Smooth muscle cell (in vitro differentiated cells): ENCODE results near the gene ABCD2. TPM values are rescaled to one million over a fixed set of nuclear protein-coding genes. Genes with fewer than 3 reads are reported as not detected.
A peak's percentile ranks its signal among the peaks of the same experiment; 100 is the strongest.
"Not testable (repeated sequence)": the region's sequence is repeated elsewhere in the genome, so short reads cannot be mapped to it uniquely, and the experiment has no call there.

Source experiments
- DNase-seq: peaks from one replicate; lab custom pipeline; 2025; ENCODE audit not compliant: unreplicated experiment; lab: John Stamatoyannopoulos, UW
- H2AFZ ChIP-seq: fragments of 200-600 bp; sonication (generic); 2 replicates; pipeline ENCODE4 v1.6.0; 2016; ENCODE audit warnings: antibody characterized with exemption, low read depth, mild to moderate bottlenecking
- H3F3A ChIP-seq: fragments of 200-600 bp; sonication (generic); 2 replicates; pipeline ENCODE4 v1.6.0; 2017; ENCODE audit warnings: antibody characterized with exemption, low read depth
- H3K27ac ChIP-seq: fragments of 200-600 bp; sonication (generic); 2 replicates; pipeline ENCODE4 v1.5.1; 2016; ENCODE audit warnings: low read depth, mild to moderate bottlenecking
- H3K27me3 ChIP-seq: fragments of 200-600 bp; sonication (generic); 2 replicates; pipeline ENCODE4 v1.6.1; 2016; ENCODE audit warnings: low read depth, mild to moderate bottlenecking
- H3K36me3 ChIP-seq: fragments of 200-600 bp; sonication (generic); 2 replicates; pipeline ENCODE4 v1.5.1; 2016; ENCODE audit warnings: low read depth
- H3K4me1 ChIP-seq: fragments of 200-600 bp; sonication (generic); 2 replicates; pipeline ENCODE4 v1.5.1; 2016; ENCODE audit warnings: low read depth
- H3K4me2 ChIP-seq: fragments of 200-600 bp; sonication (generic); 2 replicates; pipeline ENCODE4 v1.6.0; 2016; ENCODE audit warnings: mild to moderate bottlenecking
- H3K4me3 ChIP-seq: fragments of 200-600 bp; sonication (generic); 2 replicates; pipeline ENCODE4 v1.5.1; 2016; ENCODE audit warnings: mild to moderate bottlenecking
- H3K79me2 ChIP-seq: fragments of 200-600 bp; sonication (generic); 2 replicates; pipeline ENCODE4 v1.6.0; 2016; ENCODE audit warnings: low read depth, mild to moderate bottlenecking
- H3K9ac ChIP-seq: fragments of 200-600 bp; sonication (generic); 2 replicates; pipeline ENCODE4 v1.6.0; 2016; ENCODE audit warnings: low read depth
- H3K9me3 ChIP-seq: fragments of 200-600 bp; sonication (generic); replicated peaks from 2 replicates; pipeline ENCODE4 v1.5.1; 2016; ENCODE audit warnings: low read depth
- H4K20me1 ChIP-seq: fragments of 200-600 bp; sonication (generic); 2 replicates; pipeline ENCODE4 v1.6.0; 2016; ENCODE audit warnings: low read depth
- CTCF ChIP-seq: fragments of 200-600 bp; sonication (generic); IDR thresholded peaks from 2 replicates; pipeline ENCODE4 v1.5.1; 2017; ENCODE audit warnings: borderline replicate concordance, mild to moderate bottlenecking, antibody characterized with exemption; ENCODE audit not compliant: insufficient read depth, poor library complexity, severe bottlenecking
- WGBS: methylation state at CpG from one replicate; pipeline ENCODE4 v1.1.7; 2016; ENCODE audit warnings: low lambda C conversion rate; 5-methylcytosine and 5-hydroxymethylcytosine counted together
- polyA plus RNA-seq: library from polyadenylated mRNA; unstranded; fragments of >200 nt; fragmentation: Nextera tagmentation; extraction: Ambion mirVana; gene quantifications from 2 replicates; pipeline ENCODE4 v1.2.1, GENCODE V29; 2016
- total RNA-seq: library from RNA; depleted of rRNA; stranded (reverse); fragments of >200 nt; gene quantifications from 2 replicates; pipeline ENCODE4 v1.2.3, GENCODE V29; 2014

ABCD2 gene
- total and polyA plus RNA-seq, 2 experiments from 2014 or later: 0.04 TPM; not detected in 1

DNA sequence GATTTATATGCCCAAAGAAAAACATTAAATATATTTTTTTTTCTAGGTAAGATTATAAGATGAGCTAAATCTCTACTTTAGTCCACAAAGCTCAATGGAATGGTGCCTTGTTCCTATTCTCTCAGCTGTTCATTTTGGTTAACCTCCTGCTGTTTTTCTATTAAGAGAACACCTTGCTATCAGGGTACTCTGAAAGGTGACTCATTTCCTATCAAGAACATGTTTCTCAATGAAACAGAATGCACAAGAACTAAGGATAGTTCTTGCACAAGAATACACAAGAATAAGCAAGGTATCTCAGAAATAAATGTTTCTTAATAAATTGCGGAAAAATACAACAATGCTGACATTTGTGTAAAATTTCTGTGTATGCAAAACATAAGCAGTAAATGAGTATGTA, 14.1 kb downstream of the ABCD2 start:
- H3K27ac ChIP-seq: no peak overlapping the region
- no peak overlapping the region for H3K4me3 ChIP-seq
- H3K79me2 ChIP-seq: no peaks in the 10 kb centered on the region
- peaks cover 9% of the 10 kb centered on the region for H3K4me1 ChIP-seq
- no peaks in the 10 kb centered on the region for H3K27me3 ChIP-seq
- DNase-seq: no peak
- TF ChIP-seq CTCF: no peak
- 97% methylated on average over 1 of the region's 1 CpG for WGBS
- no peak overlapping the region for H3K9ac ChIP-seq
- no peaks in the 10 kb centered on the region for H3K9me3 ChIP-seq
- no peaks in the 10 kb centered on the region for H4K20me1 ChIP-seq
- no peak overlapping the region for H2AFZ ChIP-seq
- H3K4me2 ChIP-seq: peak overlapping the region; percentile 43
- H3K36me3 ChIP-seq: no peaks in the 10 kb centered on the region
- H3F3A ChIP-seq: no peaks in the 10 kb centered on the region

- no peak for TF ChIP-seq CTCF
- no peaks in the 10 kb centered on the region for H3F3A ChIP-seq
- DNase-seq: no peak
- no peaks in the 10 kb centered on the region for H3K36me3 ChIP-seq
- H2AFZ ChIP-seq: no peak overlapping the region
- H4K20me1 ChIP-seq: no peaks in the 10 kb centered on the region
- no peaks in the 10 kb centered on the region for H3K9me3 ChIP-seq
- H3K27ac ChIP-seq: no peak overlapping the region
- no peaks in the 10 kb centered on the region for H3K79me2 ChIP-seq
- H3K4me2 ChIP-seq: no peak overlapping the region
- no peaks in the 10 kb centered on the region for H3K27me3 ChIP-seq
- no peak overlapping the region for H3K9ac ChIP-seq
- peaks cover 9% of the 10 kb centered on the region for H3K4me1 ChIP-seq
- H3K4me3 ChIP-seq: no peak overlapping the region
Measured at GRCh38 chr12:39603065-39603464, 16.5 kb downstream of the ABCD2 start.

- H3K4me1 ChIP-seq, DNase-seq, H3K27ac ChIP-seq, H3K9me3 ChIP-seq, H2AFZ ChIP-seq, H3K9ac ChIP-seq, H3K79me2 ChIP-seq, H3K4me3 ChIP-seq, H3K36me3 ChIP-seq, H3K27me3 ChIP-seq, H4K20me1 ChIP-seq, H3F3A ChIP-seq, H3K4me2 ChIP-seq: not testable (repeated sequence)
- WGBS: 93% methylated on average over 3 of the region's 3 CpGs
Measured at GRCh38 chr12:39601951-39602350, 17.7 kb downstream of the ABCD2 start.

DNA sequence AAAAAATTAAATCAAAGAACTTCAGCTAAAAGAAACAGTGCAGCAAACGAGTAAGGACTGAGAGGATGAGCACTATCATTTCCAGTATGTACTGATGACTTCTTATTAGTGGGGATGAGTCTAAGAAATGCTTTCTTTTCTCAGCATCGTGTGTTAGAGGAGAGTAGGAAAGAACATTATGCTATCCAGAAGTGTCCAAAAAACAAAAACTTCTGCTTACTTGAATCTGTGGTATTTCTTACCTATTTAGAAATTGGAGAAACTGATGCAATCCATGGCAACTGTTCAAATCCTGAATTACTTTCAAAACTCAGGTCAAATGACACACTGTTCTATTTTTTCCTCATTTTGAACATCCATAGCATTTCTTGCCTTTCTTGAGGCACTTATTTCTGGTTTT, 23.7 kb downstream of the ABCD2 start:
- Histone ChIP-seq H3K27ac (no peak overlapping the region), H3K36me3 (no peaks in the 10 kb centered on the region), H2AFZ (no peak overlapping the region)

More for the DNA sequence above, 23.7 kb downstream of the ABCD2 start:
- TF ChIP-seq CTCF: no peak
- H3K9ac ChIP-seq: no peak overlapping the region
- H3K4me2 ChIP-seq: no peak overlapping the region
- H3K4me3 ChIP-seq: no peak overlapping the region
- DNase-seq: no peak
- H4K20me1 ChIP-seq: no peaks in the 10 kb centered on the region
- no peaks in the 10 kb centered on the region for H3K79me2 ChIP-seq
- no peaks in the 10 kb centered on the region for H3K4me1 ChIP-seq
- H3F3A ChIP-seq: no peaks in the 10 kb centered on the region
- H3K9me3 ChIP-seq: no peaks in the 10 kb centered on the region
- 83% methylated on average over 2 of the region's 2 CpGs for WGBS
- H3K27me3 ChIP-seq: no peaks in the 10 kb centered on the region
